Medulla oblongata (tissue), 1 donor: ENCODE measurements around the gene ZNF281.
"Not testable (repeated sequence)": the region's sequence is repeated elsewhere in the genome, so short reads cannot be mapped to it uniquely, and the experiment has no call there.

ENCODE experiments used
- DNase-seq: peaks from one replicate; pipeline ENCODE4 v3.0.0-alpha.2; 2015; ENCODE audit errors: extremely low spot score

ZNF281 gene

GRCh38 chr1:200363264-200363933 lies 46.4 kb downstream of the ZNF281 start:
- DNase-seq: no peak

- DNase-seq: peak; percentile 72
These were observed 47.4 kb downstream of the ZNF281 start for GRCh38 chr1:200362421-200362820.

- DNase-seq: no peak
These were observed 50.1 kb downstream of the ZNF281 start for GRCh38 chr1:200359610-200360163.

- DNase-seq: not testable (repeated sequence)
These were observed 51.9 kb downstream of the ZNF281 start for GRCh38 chr1:200357925-200358324.

- no peak for DNase-seq
These were observed 54.0 kb downstream of the ZNF281 start for GRCh38 chr1:200355801-200356200.
